KMS-11 (cell line): ENCODE data around the gene SGCG.

ENCODE experiments used
- H2AFZ ChIP-seq: fragments of 200-600 bp; sonication (generic); 2 replicates; pipeline ENCODE4 v1.6.1; 2016; ENCODE audit warnings: antibody characterized with exemption, mixed run types, low read depth
- H3K27ac ChIP-seq: fragments of 200-600 bp; sonication (generic); 2 replicates; pipeline ENCODE4 v1.6.1; 2016; ENCODE audit warnings: mild to moderate bottlenecking, mixed run types
- H3K27me3 ChIP-seq: fragments of 200-600 bp; sonication (generic); 2 replicates; pipeline ENCODE4 v1.6.1; 2017; ENCODE audit warnings: mild to moderate bottlenecking, low read depth, mixed run types, moderate library complexity; ENCODE audit not compliant: insufficient read depth
- H3K36me3 ChIP-seq: fragments of 200-600 bp; sonication (generic); 2 replicates; pipeline ENCODE4 v1.6.1; 2017; ENCODE audit warnings: mild to moderate bottlenecking, mixed run types; ENCODE audit not compliant: insufficient read depth
- H3K4me1 ChIP-seq: fragments of 200-600 bp; sonication (generic); 2 replicates; pipeline ENCODE4 v1.6.1; 2016; ENCODE audit warnings: mild to moderate bottlenecking, low read depth, mixed run types; ENCODE audit not compliant: poor library complexity, severe bottlenecking
- H3K4me2 ChIP-seq: fragments of 200-600 bp; sonication (generic); 2 replicates; pipeline ENCODE4 v1.7.0; 2016; ENCODE audit warnings: mild to moderate bottlenecking, mixed run types
- H3K4me3 ChIP-seq: fragments of 200-600 bp; sonication (generic); IDR thresholded peaks from 2 replicates; pipeline ENCODE4 v1.6.1; 2017; ENCODE audit warnings: low read depth, low read length, mixed read lengths; ENCODE audit not compliant: insufficient read depth
- H3K79me2 ChIP-seq: fragments of 200-600 bp; sonication (generic); 2 replicates; pipeline ENCODE4 v1.6.1; 2016; ENCODE audit warnings: low read depth, mixed run types; ENCODE audit not compliant: insufficient read depth
- H3K9ac ChIP-seq: fragments of 200-600 bp; sonication (generic); 2 replicates; pipeline ENCODE4 v1.6.1; 2016; ENCODE audit warnings: mild to moderate bottlenecking, mixed run types
- H4K20me1 ChIP-seq: fragments of 200-600 bp; sonication (generic); 2 replicates; pipeline ENCODE4 v1.6.1; 2016; ENCODE audit warnings: mild to moderate bottlenecking, mixed run types; ENCODE audit not compliant: insufficient read depth
- CTCF ChIP-seq: fragments of 200-600 bp; sonication (generic); conservative IDR thresholded peaks from 2 replicates; pipeline ENCODE4 v1.6.1; 2017; ENCODE audit warnings: low read depth, mild to moderate bottlenecking, antibody characterized with exemption, low read length, moderate library complexity, mixed read lengths

SGCG gene

GRCh38 chr13:23161481-23161825, 19.3 kb upstream of the SGCG start:
- Histone ChIP-seq H3K4me3 (no peak overlapping the region), H4K20me1 (no peaks in the 10 kb centered on the region), H3K79me2 (no peaks in the 10 kb centered on the region), H3K9ac (no peak overlapping the region), H2AFZ (no peak overlapping the region), H3K27me3 (no peaks in the 10 kb centered on the region), H3K27ac (no peak overlapping the region), H3K4me1 (no peaks in the 10 kb centered on the region), H3K4me2 (no peak overlapping the region), H3K36me3 (no peaks in the 10 kb centered on the region)
- TF ChIP-seq CTCF: no peak

GRCh38 chr13:23175920-23176319, 4.9 kb upstream of the SGCG start:
- no peak overlapping the region for H2AFZ ChIP-seq
- no peak overlapping the region for H3K9ac ChIP-seq
- no peaks in the 10 kb centered on the region for H4K20me1 ChIP-seq
- no peaks in the 10 kb centered on the region for H3K4me1 ChIP-seq
- no peaks in the 10 kb centered on the region for H3K36me3 ChIP-seq
- peak; percentile 53; the same call in 1 of the 2 replicates for TF ChIP-seq CTCF
- H3K4me3 ChIP-seq: no peak overlapping the region
- no peak overlapping the region for H3K4me2 ChIP-seq
- no peaks in the 10 kb centered on the region for H3K79me2 ChIP-seq
- H3K27ac ChIP-seq: no peak overlapping the region
- no peaks in the 10 kb centered on the region for H3K27me3 ChIP-seq

DNA sequence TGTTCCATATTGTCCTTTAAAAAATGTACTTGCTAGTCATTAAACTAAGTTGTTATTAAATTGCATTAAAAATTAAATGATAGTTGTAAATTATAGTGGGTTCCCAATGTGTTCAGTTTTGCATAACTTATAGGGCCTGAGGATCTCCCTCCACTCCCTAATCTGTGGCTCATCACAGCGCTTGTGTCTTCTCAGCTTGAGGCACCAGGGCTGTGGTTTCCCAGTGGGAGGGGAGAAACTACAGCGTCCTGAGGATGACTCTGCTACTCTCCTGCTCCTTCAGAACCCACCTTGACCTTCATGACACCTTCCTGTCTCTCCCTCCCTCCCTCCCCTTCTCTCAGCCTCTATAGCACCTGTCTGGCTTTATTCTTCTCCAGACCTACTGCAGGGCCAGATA, 1.4 kb downstream of the SGCG start:
- H3K27ac ChIP-seq: no peak overlapping the region
- H3K9ac ChIP-seq: no peak overlapping the region
- no peaks in the 10 kb centered on the region for H4K20me1 ChIP-seq
- H3K4me1 ChIP-seq: no peaks in the 10 kb centered on the region
- no peaks in the 10 kb centered on the region for H3K27me3 ChIP-seq
- TF ChIP-seq CTCF: no peak
- H3K79me2 ChIP-seq: no peaks in the 10 kb centered on the region
- H3K36me3 ChIP-seq: no peaks in the 10 kb centered on the region
- no peak overlapping the region for H2AFZ ChIP-seq
- H3K4me2 ChIP-seq: no peak overlapping the region
- no peak overlapping the region for H3K4me3 ChIP-seq

DNA sequence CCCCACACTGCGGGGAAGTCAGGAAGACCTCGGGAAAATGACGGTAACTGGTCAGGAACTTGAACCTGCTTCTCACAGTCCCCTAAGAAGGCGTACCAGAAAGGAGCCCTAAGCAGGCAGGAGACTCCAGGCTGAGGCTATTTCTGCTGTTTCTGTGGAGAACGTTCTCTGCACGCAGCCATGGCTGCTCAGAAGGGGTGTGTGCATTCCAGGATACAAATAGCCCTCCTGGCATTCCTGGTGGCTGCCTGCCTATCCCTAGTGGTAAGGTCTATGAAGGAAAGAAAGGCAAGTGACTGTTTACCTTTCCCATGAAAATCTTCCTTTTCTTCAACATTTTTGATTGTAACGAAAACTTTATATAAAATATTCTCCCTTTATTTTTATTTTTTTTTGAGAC, 2.5 kb downstream of the SGCG start:
- H3K4me2 ChIP-seq: no peak overlapping the region
- no peak overlapping the region for H2AFZ ChIP-seq
- no peaks in the 10 kb centered on the region for H3K27me3 ChIP-seq
- no peaks in the 10 kb centered on the region for H3K79me2 ChIP-seq
- H3K9ac ChIP-seq: no peak overlapping the region
- H4K20me1 ChIP-seq: no peaks in the 10 kb centered on the region
- no peak for TF ChIP-seq CTCF
- no peaks in the 10 kb centered on the region for H3K36me3 ChIP-seq
- H3K27ac ChIP-seq: no peak overlapping the region
- no peak overlapping the region for H3K4me3 ChIP-seq
- no peaks in the 10 kb centered on the region for H3K4me1 ChIP-seq

- H2AFZ ChIP-seq: no peak overlapping the region
- no peaks in the 10 kb centered on the region for H3K27me3 ChIP-seq
- no peak for TF ChIP-seq CTCF
- H4K20me1 ChIP-seq: no peaks in the 10 kb centered on the region
- no peak overlapping the region for H3K9ac ChIP-seq
- no peaks in the 10 kb centered on the region for H3K79me2 ChIP-seq
- H3K27ac ChIP-seq: no peak overlapping the region
- no peak overlapping the region for H3K4me2 ChIP-seq
- H3K4me3 ChIP-seq: no peak overlapping the region
- no peaks in the 10 kb centered on the region for H3K4me1 ChIP-seq
- H3K36me3 ChIP-seq: no peaks in the 10 kb centered on the region
Measured at GRCh38 chr13:23185542-23185941, 4.8 kb downstream of the SGCG start.
